ENCODE measurements around the gene FAF1.

GRCh38 chr1:50812346-50812745, 147.7 kb downstream of the FAF1 start:
- TF ChIP-seq, protein P1, sequence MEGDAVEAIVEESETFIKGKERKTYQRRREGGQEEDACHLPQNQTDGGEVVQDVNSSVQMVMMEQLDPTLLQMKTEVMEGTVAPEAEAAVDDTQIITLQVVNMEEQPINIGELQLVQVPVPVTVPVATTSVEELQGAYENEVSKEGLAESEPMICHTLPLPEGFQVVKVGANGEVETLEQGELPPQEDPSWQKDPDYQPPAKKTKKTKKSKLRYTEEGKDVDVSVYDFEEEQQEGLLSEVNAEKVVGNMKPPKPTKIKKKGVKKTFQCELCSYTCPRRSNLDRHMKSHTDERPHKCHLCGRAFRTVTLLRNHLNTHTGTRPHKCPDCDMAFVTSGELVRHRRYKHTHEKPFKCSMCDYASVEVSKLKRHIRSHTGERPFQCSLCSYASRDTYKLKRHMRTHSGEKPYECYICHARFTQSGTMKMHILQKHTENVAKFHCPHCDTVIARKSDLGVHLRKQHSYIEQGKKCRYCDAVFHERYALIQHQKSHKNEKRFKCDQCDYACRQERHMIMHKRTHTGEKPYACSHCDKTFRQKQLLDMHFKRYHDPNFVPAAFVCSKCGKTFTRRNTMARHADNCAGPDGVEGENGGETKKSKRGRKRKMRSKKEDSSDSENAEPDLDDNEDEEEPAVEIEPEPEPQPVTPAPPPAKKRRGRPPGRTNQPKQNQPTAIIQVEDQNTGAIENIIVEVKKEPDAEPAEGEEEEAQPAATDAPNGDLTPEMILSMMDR (conservative IDR thresholded peaks at IDR 0.05; ENCODE audit: low read depth, low read length) = no peak
- TF ChIP-seq EZH2 (IDR thresholded peaks at IDR 0.05; ENCODE audit: low read length, unreplicated experiment) = no peak
- no peak for TF ChIP-seq EZH2phosphoT487 (IDR thresholded peaks at IDR 0.05; ENCODE audit: borderline replicate concordance, low read length)

Measured in PC-3 (cell line).